ENCODE data around the gene PLAGL2.

DNA sequence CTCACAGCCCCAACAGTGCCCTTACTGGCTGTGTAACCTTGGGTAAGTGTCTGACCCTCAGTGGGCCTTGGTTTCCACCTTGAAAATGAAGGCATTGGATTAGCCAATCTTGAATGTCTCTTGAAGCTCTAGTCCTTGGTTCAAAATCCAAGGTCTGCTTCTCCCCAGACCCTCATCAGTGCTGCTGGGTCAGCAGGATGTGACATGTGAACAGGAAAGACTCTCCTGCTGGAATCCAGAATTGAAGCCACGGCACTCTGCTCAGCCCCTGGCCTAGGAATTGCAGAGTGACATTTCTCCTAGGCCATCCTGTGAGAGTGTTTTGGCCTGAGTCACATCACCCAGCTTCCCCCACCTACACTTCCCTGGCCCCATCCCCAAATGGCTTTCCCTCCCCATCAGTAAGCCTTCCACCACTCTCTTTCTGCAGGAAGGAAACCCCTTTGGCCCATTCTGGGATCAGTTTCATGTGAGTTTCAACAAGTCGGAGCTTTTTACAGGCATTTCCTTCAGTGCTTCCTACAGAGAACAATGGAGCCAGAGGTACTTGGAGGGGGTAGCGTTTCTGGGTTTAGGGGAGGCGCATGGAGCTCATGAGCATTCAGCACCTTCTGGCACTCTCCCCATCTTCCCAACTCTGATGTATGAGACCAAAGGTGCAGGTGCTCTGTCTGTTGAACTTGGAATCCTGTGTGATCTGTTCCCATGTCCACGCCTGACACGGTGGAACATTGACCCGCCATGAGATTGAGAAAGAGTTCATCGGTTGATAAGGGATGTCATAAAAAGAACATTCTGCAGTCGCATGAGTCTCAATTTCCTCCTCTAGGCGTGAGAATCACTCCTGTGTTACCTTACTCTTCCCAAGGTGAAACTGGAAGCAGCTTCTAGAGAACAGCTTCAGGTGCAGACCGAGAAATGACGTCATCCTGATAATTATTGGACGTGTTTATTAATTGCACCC is 8.9 kb upstream of the PLAGL2 start:
- TF ChIP-seq, protein P1, sequence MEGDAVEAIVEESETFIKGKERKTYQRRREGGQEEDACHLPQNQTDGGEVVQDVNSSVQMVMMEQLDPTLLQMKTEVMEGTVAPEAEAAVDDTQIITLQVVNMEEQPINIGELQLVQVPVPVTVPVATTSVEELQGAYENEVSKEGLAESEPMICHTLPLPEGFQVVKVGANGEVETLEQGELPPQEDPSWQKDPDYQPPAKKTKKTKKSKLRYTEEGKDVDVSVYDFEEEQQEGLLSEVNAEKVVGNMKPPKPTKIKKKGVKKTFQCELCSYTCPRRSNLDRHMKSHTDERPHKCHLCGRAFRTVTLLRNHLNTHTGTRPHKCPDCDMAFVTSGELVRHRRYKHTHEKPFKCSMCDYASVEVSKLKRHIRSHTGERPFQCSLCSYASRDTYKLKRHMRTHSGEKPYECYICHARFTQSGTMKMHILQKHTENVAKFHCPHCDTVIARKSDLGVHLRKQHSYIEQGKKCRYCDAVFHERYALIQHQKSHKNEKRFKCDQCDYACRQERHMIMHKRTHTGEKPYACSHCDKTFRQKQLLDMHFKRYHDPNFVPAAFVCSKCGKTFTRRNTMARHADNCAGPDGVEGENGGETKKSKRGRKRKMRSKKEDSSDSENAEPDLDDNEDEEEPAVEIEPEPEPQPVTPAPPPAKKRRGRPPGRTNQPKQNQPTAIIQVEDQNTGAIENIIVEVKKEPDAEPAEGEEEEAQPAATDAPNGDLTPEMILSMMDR (IDR thresholded peaks at IDR 0.05) = no peak
- TF ChIP-seq POLR2A (IDR thresholded peaks at IDR 0.05) = no peak
- no peak for TF ChIP-seq EP300 (IDR thresholded peaks at IDR 0.05)

All from tibial nerve (tissue), 4 donors.